ENCODE results near the gene CTSL. TPM values are rescaled to one million over a fixed set of nuclear protein-coding genes. Genes with fewer than 3 reads are reported as not detected.

The CTSL gene
- total and polyA plus RNA-seq, 2 experiments from 2014 or later: 34.5 to 35.3 TPM

DNA sequence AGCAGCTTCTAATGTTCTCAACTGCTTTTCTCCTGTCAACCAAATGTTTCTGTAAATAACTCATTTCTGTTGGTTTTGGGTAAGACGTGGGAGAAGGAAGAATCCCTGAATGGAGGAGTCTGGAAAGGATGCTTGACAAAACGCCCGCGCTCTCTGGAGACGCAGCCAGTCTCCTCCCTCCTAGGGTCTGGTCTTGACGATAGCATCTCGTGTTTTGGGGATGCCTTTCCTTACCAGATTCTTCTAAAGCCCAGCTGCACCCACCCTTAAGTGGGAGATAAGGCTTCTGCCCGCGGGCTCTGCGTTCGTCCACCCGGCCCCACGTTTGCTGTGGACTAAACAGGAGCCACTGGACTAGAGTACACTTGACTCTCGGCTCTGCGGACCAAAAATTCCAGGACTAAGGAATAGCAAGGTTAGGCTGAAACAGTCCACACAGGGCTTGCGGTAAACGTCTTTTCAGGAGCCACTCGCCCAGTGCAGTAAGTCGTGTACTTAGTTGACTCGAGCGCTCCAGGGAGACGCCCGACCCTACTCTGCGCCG, 491 bp upstream of the CTSL start:
- no peaks in the 10 kb centered on the region for H3K9me3 Mint-ChIP-seq

More for the DNA sequence above, 491 bp upstream of the CTSL start:
- DNase-seq (ENCODE audit: low spot score) (peak; percentile 69), ATAC-seq (peak; percentile 39)
- Histone ChIP-seq H3K79me2 (replicated peaks; ENCODE audit: insufficient read depth) (no peaks in the 10 kb centered on the region), H3K27ac (ENCODE audit: low read depth) (0 out of 2 replicates have a peak overlapping the region, but pooled peaks have one; percentile 8), H3K4me3 (peak overlapping the region; percentile 69), H3F3A (replicated peaks; ENCODE audit: low read depth) (no peaks in the 10 kb centered on the region), H3K4me2 (peak overlapping the region; percentile 90), H3K36me3 (ENCODE audit: insufficient read depth) (no peaks in the 10 kb centered on the region), H2AFZ (peak overlapping the region; percentile 98), H3K9me2 (ENCODE audit: insufficient read depth) (peaks cover 6% of the 10 kb centered on the region; the same call in 1 of the 2 replicates), H3K4me1 (ENCODE audit: insufficient read depth) (no peaks in the 10 kb centered on the region), H3K27me3 (ENCODE audit: insufficient read depth) (peaks cover 7% of the 10 kb centered on the region), H4K20me1 (replicated peaks; ENCODE audit: insufficient read depth) (no peaks in the 10 kb centered on the region)
- H3K4me3 Mint-ChIP-seq: peak overlapping the region; percentile 93
- peaks cover 14% of the 10 kb centered on the region for H3K27me3 Mint-ChIP-seq (ENCODE audit: insufficient read depth, low read depth, poor library complexity)
- H3K4me1 Mint-ChIP-seq: peaks cover 5% of the 10 kb centered on the region; the same call in 1 of the 3 replicates
- peak overlapping the region; percentile 59; the same call in 1 of the 2 replicates for H3K27ac Mint-ChIP-seq
- peaks cover 10% of the 10 kb centered on the region for H3K36me3 Mint-ChIP-seq (ENCODE audit: low read depth)
- TF ChIP-seq STAT1 (IDR thresholded peaks at IDR 0.05; ENCODE audit: unreplicated experiment) (no peak), CREB1 (CRISPR knock-in tag; IDR thresholded peaks at IDR 0.05; ENCODE audit: low read depth) (no peak), EZH2phosphoT487 (IDR thresholded peaks at IDR 0.05; ENCODE audit: unreplicated experiment) (no peak), EZH2 (IDR thresholded peaks at IDR 0.05; ENCODE audit: low read depth, unreplicated experiment) (no peak), NANOG (IDR thresholded peaks at IDR 0.05; ENCODE audit: borderline replicate concordance) (no peak), POLR2AphosphoS5 (IDR thresholded peaks at IDR 0.05; ENCODE audit: low read depth) (no peak), JUNB (IDR thresholded peaks at IDR 0.05; ENCODE audit: unreplicated experiment) (no peak), ZNF114 (CRISPR knock-in tag; IDR thresholded peaks at IDR 0.05) (no peak), ZNF331 (CRISPR knock-in tag; IDR thresholded peaks at IDR 0.05; ENCODE audit: low read depth) (no peak)
- TF ChIP-seq, protein P1, sequence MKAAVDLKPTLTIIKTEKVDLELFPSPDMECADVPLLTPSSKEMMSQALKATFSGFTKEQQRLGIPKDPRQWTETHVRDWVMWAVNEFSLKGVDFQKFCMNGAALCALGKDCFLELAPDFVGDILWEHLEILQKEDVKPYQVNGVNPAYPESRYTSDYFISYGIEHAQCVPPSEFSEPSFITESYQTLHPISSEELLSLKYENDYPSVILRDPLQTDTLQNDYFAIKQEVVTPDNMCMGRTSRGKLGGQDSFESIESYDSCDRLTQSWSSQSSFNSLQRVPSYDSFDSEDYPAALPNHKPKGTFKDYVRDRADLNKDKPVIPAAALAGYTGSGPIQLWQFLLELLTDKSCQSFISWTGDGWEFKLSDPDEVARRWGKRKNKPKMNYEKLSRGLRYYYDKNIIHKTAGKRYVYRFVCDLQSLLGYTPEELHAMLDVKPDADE (IDR thresholded peaks at IDR 0.05): no peak
- TF ChIP-seq, protein P2, sequence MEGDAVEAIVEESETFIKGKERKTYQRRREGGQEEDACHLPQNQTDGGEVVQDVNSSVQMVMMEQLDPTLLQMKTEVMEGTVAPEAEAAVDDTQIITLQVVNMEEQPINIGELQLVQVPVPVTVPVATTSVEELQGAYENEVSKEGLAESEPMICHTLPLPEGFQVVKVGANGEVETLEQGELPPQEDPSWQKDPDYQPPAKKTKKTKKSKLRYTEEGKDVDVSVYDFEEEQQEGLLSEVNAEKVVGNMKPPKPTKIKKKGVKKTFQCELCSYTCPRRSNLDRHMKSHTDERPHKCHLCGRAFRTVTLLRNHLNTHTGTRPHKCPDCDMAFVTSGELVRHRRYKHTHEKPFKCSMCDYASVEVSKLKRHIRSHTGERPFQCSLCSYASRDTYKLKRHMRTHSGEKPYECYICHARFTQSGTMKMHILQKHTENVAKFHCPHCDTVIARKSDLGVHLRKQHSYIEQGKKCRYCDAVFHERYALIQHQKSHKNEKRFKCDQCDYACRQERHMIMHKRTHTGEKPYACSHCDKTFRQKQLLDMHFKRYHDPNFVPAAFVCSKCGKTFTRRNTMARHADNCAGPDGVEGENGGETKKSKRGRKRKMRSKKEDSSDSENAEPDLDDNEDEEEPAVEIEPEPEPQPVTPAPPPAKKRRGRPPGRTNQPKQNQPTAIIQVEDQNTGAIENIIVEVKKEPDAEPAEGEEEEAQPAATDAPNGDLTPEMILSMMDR (conservative IDR thresholded peaks at IDR 0.05; ENCODE audit: low read depth in 2 of 2): no peak
- TF ChIP-seq, protein P3, sequence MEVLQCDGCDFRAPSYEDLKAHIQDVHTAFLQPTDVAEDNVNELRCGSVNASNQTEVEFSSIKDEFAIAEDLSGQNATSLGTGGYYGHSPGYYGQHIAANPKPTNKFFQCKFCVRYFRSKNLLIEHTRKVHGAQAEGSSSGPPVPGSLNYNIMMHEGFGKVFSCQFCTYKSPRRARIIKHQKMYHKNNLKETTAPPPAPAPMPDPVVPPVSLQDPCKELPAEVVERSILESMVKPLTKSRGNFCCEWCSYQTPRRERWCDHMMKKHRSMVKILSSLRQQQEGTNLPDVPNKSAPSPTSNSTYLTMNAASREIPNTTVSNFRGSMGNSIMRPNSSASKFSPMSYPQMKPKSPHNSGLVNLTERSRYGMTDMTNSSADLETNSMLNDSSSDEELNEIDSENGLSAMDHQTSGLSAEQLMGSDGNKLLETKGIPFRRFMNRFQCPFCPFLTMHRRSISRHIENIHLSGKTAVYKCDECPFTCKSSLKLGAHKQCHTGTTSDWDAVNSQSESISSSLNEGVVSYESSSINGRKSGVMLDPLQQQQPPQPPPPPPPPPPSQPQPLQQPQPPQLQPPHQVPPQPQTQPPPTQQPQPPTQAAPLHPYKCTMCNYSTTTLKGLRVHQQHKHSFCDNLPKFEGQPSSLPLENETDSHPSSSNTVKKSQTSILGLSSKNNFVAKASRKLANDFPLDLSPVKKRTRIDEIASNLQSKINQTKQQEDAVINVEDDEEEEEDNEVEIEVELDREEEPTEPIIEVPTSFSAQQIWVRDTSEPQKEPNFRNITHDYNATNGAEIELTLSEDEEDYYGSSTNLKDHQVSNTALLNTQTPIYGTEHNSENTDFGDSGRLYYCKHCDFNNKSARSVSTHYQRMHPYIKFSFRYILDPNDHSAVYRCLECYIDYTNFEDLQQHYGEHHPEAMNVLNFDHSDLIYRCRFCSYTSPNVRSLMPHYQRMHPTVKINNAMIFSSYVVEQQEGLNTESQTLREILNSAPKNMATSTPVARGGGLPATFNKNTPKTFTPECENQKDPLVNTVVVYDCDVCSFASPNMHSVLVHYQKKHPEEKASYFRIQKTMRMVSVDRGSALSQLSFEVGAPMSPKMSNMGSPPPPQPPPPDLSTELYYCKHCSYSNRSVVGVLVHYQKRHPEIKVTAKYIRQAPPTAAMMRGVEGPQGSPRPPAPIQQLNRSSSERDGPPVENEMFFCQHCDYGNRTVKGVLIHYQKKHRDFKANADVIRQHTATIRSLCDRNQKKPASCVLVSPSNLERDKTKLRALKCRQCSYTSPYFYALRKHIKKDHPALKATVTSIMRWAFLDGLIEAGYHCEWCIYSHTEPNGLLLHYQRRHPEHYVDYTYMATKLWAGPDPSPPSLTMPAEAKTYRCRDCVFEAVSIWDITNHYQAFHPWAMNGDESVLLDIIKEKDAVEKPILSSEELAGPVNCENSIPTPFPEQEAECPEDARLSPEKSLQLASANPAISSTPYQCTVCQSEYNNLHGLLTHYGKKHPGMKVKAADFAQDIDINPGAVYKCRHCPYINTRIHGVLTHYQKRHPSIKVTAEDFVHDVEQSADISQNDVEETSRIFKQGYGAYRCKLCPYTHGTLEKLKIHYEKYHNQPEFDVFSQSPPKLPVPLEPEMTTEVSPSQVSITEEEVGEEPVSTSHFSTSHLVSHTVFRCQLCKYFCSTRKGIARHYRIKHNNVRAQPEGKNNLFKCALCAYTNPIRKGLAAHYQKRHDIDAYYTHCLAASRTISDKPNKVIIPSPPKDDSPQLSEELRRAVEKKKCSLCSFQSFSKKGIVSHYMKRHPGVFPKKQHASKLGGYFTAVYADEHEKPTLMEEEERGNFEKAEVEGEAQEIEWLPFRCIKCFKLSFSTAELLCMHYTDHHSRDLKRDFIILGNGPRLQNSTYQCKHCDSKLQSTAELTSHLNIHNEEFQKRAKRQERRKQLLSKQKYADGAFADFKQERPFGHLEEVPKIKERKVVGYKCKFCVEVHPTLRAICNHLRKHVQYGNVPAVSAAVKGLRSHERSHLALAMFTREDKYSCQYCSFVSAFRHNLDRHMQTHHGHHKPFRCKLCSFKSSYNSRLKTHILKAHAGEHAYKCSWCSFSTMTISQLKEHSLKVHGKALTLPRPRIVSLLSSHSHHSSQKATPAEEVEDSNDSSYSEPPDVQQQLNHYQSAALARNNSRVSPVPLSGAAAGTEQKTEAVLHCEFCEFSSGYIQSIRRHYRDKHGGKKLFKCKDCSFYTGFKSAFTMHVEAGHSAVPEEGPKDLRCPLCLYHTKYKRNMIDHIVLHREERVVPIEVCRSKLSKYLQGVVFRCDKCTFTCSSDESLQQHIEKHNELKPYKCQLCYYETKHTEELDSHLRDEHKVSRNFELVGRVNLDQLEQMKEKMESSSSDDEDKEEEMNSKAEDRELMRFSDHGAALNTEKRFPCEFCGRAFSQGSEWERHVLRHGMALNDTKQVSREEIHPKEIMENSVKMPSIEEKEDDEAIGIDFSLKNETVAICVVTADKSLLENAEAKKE (CRISPR knock-in tag; IDR thresholded peaks at IDR 0.05): no peak
- TF ChIP-seq, protein P4, sequence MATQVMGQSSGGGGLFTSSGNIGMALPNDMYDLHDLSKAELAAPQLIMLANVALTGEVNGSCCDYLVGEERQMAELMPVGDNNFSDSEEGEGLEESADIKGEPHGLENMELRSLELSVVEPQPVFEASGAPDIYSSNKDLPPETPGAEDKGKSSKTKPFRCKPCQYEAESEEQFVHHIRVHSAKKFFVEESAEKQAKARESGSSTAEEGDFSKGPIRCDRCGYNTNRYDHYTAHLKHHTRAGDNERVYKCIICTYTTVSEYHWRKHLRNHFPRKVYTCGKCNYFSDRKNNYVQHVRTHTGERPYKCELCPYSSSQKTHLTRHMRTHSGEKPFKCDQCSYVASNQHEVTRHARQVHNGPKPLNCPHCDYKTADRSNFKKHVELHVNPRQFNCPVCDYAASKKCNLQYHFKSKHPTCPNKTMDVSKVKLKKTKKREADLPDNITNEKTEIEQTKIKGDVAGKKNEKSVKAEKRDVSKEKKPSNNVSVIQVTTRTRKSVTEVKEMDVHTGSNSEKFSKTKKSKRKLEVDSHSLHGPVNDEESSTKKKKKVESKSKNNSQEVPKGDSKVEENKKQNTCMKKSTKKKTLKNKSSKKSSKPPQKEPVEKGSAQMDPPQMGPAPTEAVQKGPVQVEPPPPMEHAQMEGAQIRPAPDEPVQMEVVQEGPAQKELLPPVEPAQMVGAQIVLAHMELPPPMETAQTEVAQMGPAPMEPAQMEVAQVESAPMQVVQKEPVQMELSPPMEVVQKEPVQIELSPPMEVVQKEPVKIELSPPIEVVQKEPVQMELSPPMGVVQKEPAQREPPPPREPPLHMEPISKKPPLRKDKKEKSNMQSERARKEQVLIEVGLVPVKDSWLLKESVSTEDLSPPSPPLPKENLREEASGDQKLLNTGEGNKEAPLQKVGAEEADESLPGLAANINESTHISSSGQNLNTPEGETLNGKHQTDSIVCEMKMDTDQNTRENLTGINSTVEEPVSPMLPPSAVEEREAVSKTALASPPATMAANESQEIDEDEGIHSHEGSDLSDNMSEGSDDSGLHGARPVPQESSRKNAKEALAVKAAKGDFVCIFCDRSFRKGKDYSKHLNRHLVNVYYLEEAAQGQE (IDR thresholded peaks at IDR 0.05; ENCODE audit: unreplicated experiment): no peak
